HG03066 (cell line): ENCODE measurements around the gene AGBL1.

Experiments
- ATAC-seq: cut with Tn5 transposase; IDR thresholded peaks from one replicate; pipeline ENCODE4 v1.9.1; 2021; ENCODE audit warnings: low read depth; ENCODE audit not compliant: unreplicated experiment

Gene AGBL1

GRCh38 chr15:86079508-86080266, at the start of gene AGBL1:
AGBL1 (plus strand) TSS chr15:86079871.
- no peak for ATAC-seq

- no peak for ATAC-seq
Measured at GRCh38 chr15:86034904-86035303, 44.8 kb upstream of the AGBL1 start.

- ATAC-seq, result no peak
Measured at GRCh38 chr15:86036243-86036642, 43.4 kb upstream of the AGBL1 start.

- no peak for ATAC-seq
Measured at GRCh38 chr15:86038491-86038890, 41.2 kb upstream of the AGBL1 start.

GRCh38 chr15:86040356-86041033, 39.2 kb upstream of the AGBL1 start:
- no peak for ATAC-seq

- no peak for ATAC-seq
Measured at GRCh38 chr15:86041399-86041798, 38.3 kb upstream of the AGBL1 start.

GRCh38 chr15:86042226-86042625, 37.4 kb upstream of the AGBL1 start:
- ATAC-seq, result no peak

GRCh38 chr15:86044981-86045380, 34.7 kb upstream of the AGBL1 start:
- no peak for ATAC-seq

GRCh38 chr15:86054338-86054737, 25.3 kb upstream of the AGBL1 start:
- no peak for ATAC-seq

GRCh38 chr15:86055688-86056087, 24.0 kb upstream of the AGBL1 start:
- ATAC-seq, result no peak

- ATAC-seq, result no peak
Measured at GRCh38 chr15:86059851-86060250, 19.8 kb upstream of the AGBL1 start.

- ATAC-seq, result no peak
Measured at GRCh38 chr15:86060674-86061073, 19.0 kb upstream of the AGBL1 start.

GRCh38 chr15:86061581-86061980, 18.1 kb upstream of the AGBL1 start:
- ATAC-seq, result no peak

- no peak for ATAC-seq
Measured at GRCh38 chr15:86062646-86063243, 16.9 kb upstream of the AGBL1 start.

GRCh38 chr15:86063356-86064095, 16.1 kb upstream of the AGBL1 start:
- no peak for ATAC-seq

- ATAC-seq, result no peak
Measured at GRCh38 chr15:86064326-86064725, 15.3 kb upstream of the AGBL1 start.

- no peak for ATAC-seq
Measured at GRCh38 chr15:86066174-86066834, 13.4 kb upstream of the AGBL1 start.

GRCh38 chr15:86073281-86073680, 6.4 kb upstream of the AGBL1 start:
- no peak for ATAC-seq

- no peak for ATAC-seq
Measured at GRCh38 chr15:86076468-86076867, 3.2 kb upstream of the AGBL1 start.

GRCh38 chr15:86077070-86077469, 2.6 kb upstream of the AGBL1 start:
- ATAC-seq, result no peak

- no peak for ATAC-seq
Measured at GRCh38 chr15:86080302-86080701, 631 bp downstream of the AGBL1 start.
